Astrocyte of the cerebellum (primary cell): ENCODE results near the gene SCML1.

Experiments
- DNase-seq: peaks from one replicate; pipeline ENCODE4 v3.0.0-alpha.2; 2011; ENCODE audit warnings: low read depth
- H3K4me3 ChIP-seq: 2 replicates; pipeline ENCODE4 v1.5.1; 2011; ENCODE audit warnings: mild to moderate bottlenecking, low read depth, low read length, moderate library complexity
- CTCF ChIP-seq: IDR thresholded peaks from 2 replicates; pipeline ENCODE4 v1.5.1; 2012; ENCODE audit warnings: low read length, low read depth, moderate library complexity, mild to moderate bottlenecking; ENCODE audit errors: missing control alignments
- in situ Hi-C: cut with HindIII; loops from 2 replicates; pipeline ENCODE4 v1.10.0; 2017; ENCODE audit warnings: low sequenced_read_pairs

The SCML1 gene

GRCh38 chrX:17736478-17736855, 826 bp upstream of the SCML1 start:
- no peak for TF ChIP-seq CTCF
- H3K4me3 ChIP-seq = peak overlapping the region; percentile 40
- in situ Hi-C loops = no loop called here
- no peak for DNase-seq

GRCh38 chrX:17737710-17737985, 355 bp downstream of the SCML1 start:
- H3K4me3 ChIP-seq = peak overlapping the region; percentile 65
- in situ Hi-C loops = no loop called here
- TF ChIP-seq CTCF = no peak
- DNase-seq = no peak

- DNase-seq = no peak
- peak overlapping the region; percentile 65 for H3K4me3 ChIP-seq
- in situ Hi-C loops = no loop called here
These were observed 857 bp downstream of the SCML1 start for GRCh38 chrX:17737986-17738713.

GRCh38 chrX:17738737-17739535, 1.6 kb downstream of the SCML1 start:
- in situ Hi-C loops = no loop called here
- peak overlapping the region; percentile 65 for H3K4me3 ChIP-seq
- no peak for TF ChIP-seq CTCF
- no peak for DNase-seq

More at GRCh38 chrX:17737986-17738713, 857 bp downstream of the SCML1 start:
- TF ChIP-seq CTCF = no peak

- TF ChIP-seq CTCF = no peak
- DNase-seq = no peak
- in situ Hi-C loops = no loop called here
- no peak overlapping the region for H3K4me3 ChIP-seq
These were observed 3.1 kb downstream of the SCML1 start for GRCh38 chrX:17740137-17741122.

- in situ Hi-C loops = no loop called here
- H3K4me3 ChIP-seq = no peak overlapping the region
- no peak for TF ChIP-seq CTCF
- DNase-seq = no peak
These were observed 3.8 kb downstream of the SCML1 start for GRCh38 chrX:17741123-17741511.
